HG03060 (cell line): Measurements from ENCODE around the gene PAMR1.
"Not testable (repeated sequence)": the region's sequence is repeated elsewhere in the genome, so short reads cannot be mapped to it uniquely, and the experiment has no call there.

Experiments
- ATAC-seq: cut with Tn5 transposase; IDR thresholded peaks from one replicate; pipeline ENCODE4 v1.9.1; 2021; ENCODE audit warnings: low read depth, moderate number of reproducible peaks; ENCODE audit not compliant: unreplicated experiment

The PAMR1 gene

DNA sequence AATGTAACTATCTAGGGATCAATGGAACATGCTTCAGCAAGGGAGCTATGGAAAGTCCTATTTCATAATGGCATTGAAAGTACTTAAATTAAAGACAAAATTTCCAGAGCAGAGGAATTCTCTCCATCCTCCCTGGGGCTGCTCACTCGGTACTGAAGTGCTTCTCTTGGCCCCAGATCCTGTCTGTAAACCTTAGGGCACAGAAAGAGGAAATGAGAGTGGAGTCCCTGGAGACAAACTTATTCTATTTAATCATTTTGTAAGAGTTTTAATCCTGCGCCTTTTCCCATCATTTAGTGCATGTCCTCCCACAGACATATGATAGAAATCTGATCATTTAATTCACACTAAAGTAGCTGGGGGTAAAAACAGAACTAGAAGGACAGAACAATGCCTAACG, 20.9 kb upstream of the PAMR1 start:
- ATAC-seq = no peak

- no peak for ATAC-seq
Observed at GRCh38 chr11:35545391-35546003, 20.1 kb upstream of the PAMR1 start.

GRCh38 chr11:35543481-35543880, 18.1 kb upstream of the PAMR1 start:
- no peak for ATAC-seq

- no peak for ATAC-seq
Observed at GRCh38 chr11:35541621-35542375, 16.4 kb upstream of the PAMR1 start.

GRCh38 chr11:35540526-35540925, 15.1 kb upstream of the PAMR1 start:
- ATAC-seq = no peak

DNA sequence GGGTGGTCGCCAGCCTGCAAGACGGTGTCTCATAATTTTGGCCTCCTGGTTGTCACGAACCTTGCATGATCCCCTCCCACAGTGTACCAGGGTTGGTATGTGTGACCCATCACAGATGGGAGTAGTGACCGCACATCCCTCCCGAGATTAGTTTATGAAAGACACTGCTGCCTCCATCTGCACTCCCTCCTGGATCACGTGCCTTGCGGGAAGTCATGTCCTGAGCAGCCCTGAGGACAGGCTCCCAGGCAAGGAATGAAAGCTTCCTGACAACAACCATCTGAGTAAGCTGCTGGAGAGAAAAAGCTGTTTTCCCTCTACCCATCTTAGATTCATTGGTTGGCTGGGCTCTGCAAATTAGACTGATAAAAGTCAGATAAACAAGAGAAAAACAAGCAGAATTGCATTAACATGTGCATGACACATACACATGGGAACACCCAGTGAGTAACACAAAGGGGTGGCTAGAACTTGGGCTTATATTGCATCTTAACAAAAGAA, 14.4 kb upstream of the PAMR1 start:
- no peak for ATAC-seq

DNA sequence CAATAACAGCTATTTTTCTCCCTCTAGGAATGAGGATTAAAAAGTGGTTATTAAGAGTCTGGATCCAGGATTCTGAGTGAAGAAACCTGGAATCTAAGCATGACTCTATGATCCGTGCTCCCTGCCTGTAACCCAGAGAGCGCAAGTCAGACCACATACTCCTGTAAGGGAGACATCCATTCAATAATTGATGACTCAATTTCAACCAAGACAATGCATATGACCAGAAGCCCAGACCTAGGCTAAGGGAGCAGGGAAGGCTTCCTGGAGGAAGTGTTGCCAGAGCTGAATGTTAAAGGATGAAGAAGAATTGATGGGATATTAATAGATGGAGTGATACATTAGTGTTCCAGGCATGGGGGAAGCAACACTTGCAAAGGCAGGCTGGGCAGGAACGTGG, 13.8 kb upstream of the PAMR1 start:
- no peak for ATAC-seq

GRCh38 chr11:35536470-35536869, 11.1 kb upstream of the PAMR1 start:
- no peak for ATAC-seq

DNA sequence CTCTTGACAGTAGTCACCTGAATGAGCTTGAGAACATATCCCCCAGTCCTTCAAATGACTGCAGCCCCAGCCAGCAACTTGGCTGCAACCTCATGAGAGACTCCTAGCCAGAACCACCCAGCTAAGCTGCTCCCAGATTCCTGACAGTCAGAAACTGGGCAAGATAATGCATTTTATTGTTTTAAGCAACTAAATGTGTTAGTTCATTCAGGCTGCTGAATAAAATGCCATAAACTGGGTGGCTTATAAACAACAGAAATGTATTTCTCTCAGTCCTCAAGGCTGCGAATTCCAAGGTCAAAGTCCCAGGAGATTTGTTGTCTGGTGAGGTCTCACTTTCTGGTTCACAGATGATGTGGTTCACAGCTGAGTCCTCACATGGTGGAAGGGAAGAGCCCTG, 5.8 kb upstream of the PAMR1 start:
- ATAC-seq = no peak

- no peak for ATAC-seq
Observed at GRCh38 chr11:35529971-35530495, 4.6 kb upstream of the PAMR1 start.

GRCh38 chr11:35526370-35526792, 965 bp upstream of the PAMR1 start:
- ATAC-seq = no peak

- no peak for ATAC-seq
Observed at GRCh38 chr11:35524780-35525179, 636 bp downstream of the PAMR1 start.

GRCh38 chr11:35523861-35524260, 1.6 kb downstream of the PAMR1 start:
- ATAC-seq = no peak

DNA sequence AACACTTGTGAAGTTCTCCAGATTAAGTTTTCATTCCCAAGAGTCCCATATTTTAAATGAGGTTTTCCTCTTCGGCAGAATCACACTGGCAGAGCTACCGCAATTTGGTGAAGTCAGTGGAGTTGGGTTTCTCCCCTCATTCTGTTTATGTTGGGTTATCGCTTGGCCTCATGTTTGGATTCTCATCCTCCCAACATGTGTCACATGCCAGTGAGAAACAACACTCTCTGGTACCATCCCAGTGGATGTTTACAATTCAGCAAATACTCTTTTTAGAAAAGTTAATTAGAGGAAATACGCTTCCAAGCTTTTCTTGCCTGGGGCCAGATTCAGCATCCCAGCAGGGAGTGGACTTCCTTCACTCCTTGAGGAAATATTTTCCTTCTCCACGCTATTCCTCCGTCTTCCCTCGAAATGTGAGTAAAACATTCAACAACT, 2.1 kb downstream of the PAMR1 start:
- no peak for ATAC-seq

GRCh38 chr11:35522091-35522490, 3.3 kb downstream of the PAMR1 start:
- ATAC-seq = not testable (repeated sequence)

GRCh38 chr11:35520376-35520775, 5.0 kb downstream of the PAMR1 start:
- no peak for ATAC-seq

DNA sequence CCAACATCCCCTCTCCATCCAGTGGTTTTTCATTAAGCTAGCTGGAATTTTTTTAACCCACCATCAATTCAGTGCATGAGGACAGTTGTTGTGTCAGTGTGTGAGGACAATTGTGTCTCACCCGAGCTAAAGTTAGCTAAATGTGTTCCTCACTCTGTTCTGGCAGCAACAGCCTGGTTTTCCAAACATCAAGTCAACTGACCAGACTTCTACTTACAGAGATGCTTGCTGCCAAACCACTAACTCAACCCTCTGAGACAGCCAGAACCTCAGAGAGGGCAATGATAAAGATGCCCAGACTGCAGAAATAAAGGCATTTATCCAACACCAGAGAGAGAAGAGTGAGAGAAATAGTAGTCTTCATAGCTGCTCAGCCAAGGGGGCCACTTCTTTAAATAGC, 6.7 kb downstream of the PAMR1 start:
- ATAC-seq = no peak

- ATAC-seq = no peak
Observed at GRCh38 chr11:35517481-35517880, 7.9 kb downstream of the PAMR1 start.

- no peak for ATAC-seq
Observed at GRCh38 chr11:35516403-35516802, 9.0 kb downstream of the PAMR1 start.

DNA sequence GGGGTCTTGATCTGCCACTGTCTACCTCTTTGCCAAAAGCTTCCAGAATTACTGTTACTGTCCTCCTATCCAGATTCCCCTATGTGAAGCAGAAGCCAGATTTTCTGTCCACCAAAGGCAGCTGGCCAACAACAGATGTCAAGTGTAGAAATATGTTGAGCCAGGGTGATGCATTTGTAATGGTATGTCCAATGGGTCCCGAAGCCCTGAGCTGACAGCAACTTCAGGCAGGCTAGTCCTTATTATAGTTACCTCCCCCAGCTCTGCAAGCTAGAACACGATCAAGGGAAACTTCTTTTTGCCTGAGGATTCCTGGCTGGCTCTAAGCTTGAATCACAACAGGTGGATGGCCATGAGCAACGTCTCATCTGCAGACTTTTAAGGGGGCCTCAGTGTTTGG, 10.2 kb downstream of the PAMR1 start:
- ATAC-seq = no peak

DNA sequence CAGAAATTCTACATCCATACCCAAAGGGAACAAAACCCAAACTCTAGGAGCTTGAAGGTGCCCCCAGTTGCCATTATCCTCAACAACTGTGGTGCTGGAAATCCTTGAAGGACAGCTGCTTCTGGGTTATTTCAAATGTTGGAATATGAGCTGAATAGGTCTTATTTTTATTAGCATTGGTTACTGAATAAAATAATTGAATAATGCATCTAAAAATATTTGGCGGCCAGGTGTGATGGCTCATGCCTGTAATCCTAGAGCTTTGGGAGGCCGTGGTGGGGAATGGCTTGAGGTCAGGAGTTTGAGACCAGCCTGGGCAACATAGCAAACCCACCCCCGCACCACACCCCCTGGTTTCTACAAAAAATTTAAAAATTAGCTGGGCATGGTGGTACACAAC, 10.9 kb downstream of the PAMR1 start:
- no peak for ATAC-seq

DNA sequence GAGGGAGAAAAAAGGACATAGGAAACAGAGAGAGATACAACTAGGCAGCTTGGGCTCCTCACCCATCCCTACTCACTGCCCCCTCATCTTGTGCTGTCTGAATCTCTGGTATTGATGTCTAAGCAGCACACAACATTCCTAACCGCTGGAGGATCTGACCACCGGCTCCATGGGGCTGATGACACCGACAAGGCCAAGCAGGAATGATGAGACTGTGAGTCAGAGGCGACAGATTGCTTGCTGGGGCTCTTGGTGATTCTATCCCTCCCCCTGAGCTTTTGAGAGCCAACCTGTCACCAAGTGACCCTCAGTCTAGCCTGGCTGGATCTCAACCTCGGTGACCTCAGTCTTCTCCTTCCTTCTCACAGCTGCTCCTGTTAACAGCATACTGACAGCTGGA, 13.8 kb downstream of the PAMR1 start:
- no peak for ATAC-seq
